ENCODE measurements around the gene UBE2A.

Gene UBE2A

GRCh38 chrX:119565107-119565663, 9.2 kb upstream of the UBE2A start, which contains the start of gene STEEP1 (continued):
- TF ChIP-seq HIC1 (tag by site-specific recombination; IDR thresholded peaks at IDR 0.05) (no peak), ZNF561 (tag by site-specific recombination; IDR thresholded peaks at IDR 0.05; ENCODE audit: borderline replicate concordance) (peak; percentile 75; the same call in 1 of the 2 replicates), ZNF211 (tag by site-specific recombination; IDR thresholded peaks at IDR 0.05; ENCODE audit: low read depth) (no peak), EGR2 (tag by site-specific recombination; IDR thresholded peaks at IDR 0.05; ENCODE audit: low read depth) (peak; percentile 25; the same call in 1 of the 2 replicates), ZNF23 (tag by site-specific recombination; IDR thresholded peaks at IDR 0.05; ENCODE audit: borderline replicate concordance) (no peak), KLF10 (tag by site-specific recombination; IDR thresholded peaks at IDR 0.05) (peak; percentile 83)

GRCh38 chrX:119570351-119570835, 4.0 kb upstream of the UBE2A start:
- H3K4me3 ChIP-seq (ENCODE audit: low read depth, low read length): no peak overlapping the region
- no peaks in the 10 kb centered on the region for H3K36me3 ChIP-seq (ENCODE audit: control insufficient read depth in 2 of 2, insufficient read depth in 1 of 2, low read length in 2 of 2)
- H3K9me3 ChIP-seq (ENCODE audit: control insufficient read depth, insufficient read depth, low read depth, low read length): no peaks in the 10 kb centered on the region
- POLR2A ChIA-PET: no interaction called here
- no peak overlapping the region for H3K27ac ChIP-seq (ENCODE audit: extremely low read depth, low read depth, low read length)
- H3K4me1 ChIP-seq (ENCODE audit: control insufficient read depth, insufficient read depth, low read length): peaks cover 5% of the 10 kb centered on the region; the same call in 1 of the 2 replicates
- CTCF ChIA-PET: interaction anchor here (0.6 to 0.7 kb wide), 2 partner anchors 63 to 215 kb away, joined by 3 to 6 read pairs; no protein-coding TSS in a partner anchor
- TF ChIP-seq ZNF10 (tag by site-specific recombination; IDR thresholded peaks at IDR 0.05): no peak
- no peak for TF ChIP-seq FEZF1 (tag by site-specific recombination; IDR thresholded peaks at IDR 0.05)
- TF ChIP-seq ZNF521 (tag by site-specific recombination; IDR thresholded peaks at IDR 0.05): no peak
- TF ChIP-seq ZNF341 (tag by site-specific recombination; IDR thresholded peaks at IDR 0.05; ENCODE audit: low read depth): no peak
- TF ChIP-seq KLF17 (tag by site-specific recombination; IDR thresholded peaks at IDR 0.05): no peak
- no peak for TF ChIP-seq ZNF626 (tag by site-specific recombination; IDR thresholded peaks at IDR 0.05)
- no peak for TF ChIP-seq KLF8 (tag by site-specific recombination; IDR thresholded peaks at IDR 0.05)
- TF ChIP-seq ZNF354C (tag by site-specific recombination; IDR thresholded peaks at IDR 0.05; ENCODE audit: borderline replicate concordance, low read depth): no peak
- no peak for TF ChIP-seq ZNF24 (tag by site-specific recombination; IDR thresholded peaks at IDR 0.05)
- TF ChIP-seq HOXA7 (CRISPR knock-in tag; IDR thresholded peaks at IDR 0.05; ENCODE audit: borderline replicate concordance): no peak
- TF ChIP-seq REPIN1 (tag by site-specific recombination; IDR thresholded peaks at IDR 0.05; ENCODE audit: low read depth): no peak
- TF ChIP-seq ZFHX2 (tag by site-specific recombination; conservative IDR thresholded peaks at IDR 0.05): no peak
- TF ChIP-seq ZNF148 (tag by site-specific recombination; IDR thresholded peaks at IDR 0.05; ENCODE audit: borderline replicate concordance): no peak
- TF ChIP-seq ZNF449 (tag by site-specific recombination; IDR thresholded peaks at IDR 0.05): no peak
- no peak for TF ChIP-seq ZNF280D (tag by site-specific recombination; IDR thresholded peaks at IDR 0.05)
- no peak for TF ChIP-seq GLI4 (tag by site-specific recombination; IDR thresholded peaks at IDR 0.05)
